ENCODE results near the gene UBLCP1. TPM values are rescaled to one million over a fixed set of nuclear protein-coding genes. Genes with fewer than 3 reads are reported as not detected.

Gene UBLCP1
- total and polyA plus RNA-seq, 2 of the 13 experiments (the other 11 are each of a cell fraction or from before 2014, with no cell fraction given), result 6.5 to 12.6 TPM

DNA sequence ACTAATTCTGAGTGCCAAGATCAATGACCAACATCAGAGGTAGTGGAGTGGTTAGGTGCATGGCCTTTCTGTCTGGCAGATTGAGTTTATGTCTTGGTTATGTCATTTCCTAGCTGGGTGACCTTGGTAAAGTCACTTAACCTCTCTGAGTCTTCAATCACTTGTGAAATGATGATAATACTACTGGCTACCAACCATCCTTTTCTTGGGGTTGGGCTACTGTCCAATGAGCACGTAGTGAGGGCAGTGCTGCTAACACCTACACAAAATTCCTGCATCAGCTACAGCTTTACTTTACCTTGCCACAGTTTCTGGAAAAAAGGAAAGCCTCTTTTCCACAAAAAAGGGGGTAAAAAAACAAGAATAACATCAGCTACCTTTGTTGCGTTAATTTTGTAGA, 54.8 kb downstream of the UBLCP1 start:
- no TSS peak for BruUV-seq (replicated peaks)

More for the DNA sequence above, 54.8 kb downstream of the UBLCP1 start:
- H3K27ac ChIP-seq (ENCODE audit: extremely low read length, insufficient read depth, low read length), result no peak overlapping the region
- no peaks in the 10 kb centered on the region for H3K79me2 ChIP-seq (ENCODE audit: insufficient read depth, low read length)
- FAIRE-seq (no peak), ATAC-seq (no peak), DNase-seq (ENCODE audit: low spot score) (no peak)
- in situ Hi-C loops (cut with HindIII; ENCODE audit: extremely low pct_ligation_motif_present, low pct_unique_long_range_greater_than_20kb), result loop anchor here (5.0 kb wide), 1 partner anchor 161 kb away; no protein-coding TSS in a partner anchor
- H3K4me1 ChIP-seq (ENCODE audit: insufficient read depth, low read length), result no peaks in the 10 kb centered on the region
- no peaks in the 10 kb centered on the region for H3K36me3 ChIP-seq (replicated peaks in 1 of 2; ENCODE audit: control insufficient read depth in 1 of 2, insufficient read depth in 2 of 2, low read length in 2 of 2)
- ChIA-PET CTCF (ENCODE audit: low intra/inter-chr PET ratio, low total read pairs) (interaction anchor here (2.9 kb wide), 1 partner anchor 161 kb away, joined by 27 read pairs; no protein-coding TSS in a partner anchor), POLR2A (no interaction called here)
- no peak overlapping the region for H2AFZ ChIP-seq (ENCODE audit: low read length)
- H3K4me2 ChIP-seq (ENCODE audit: low read depth, low read length), result no peak overlapping the region
- TF ChIP-seq ZNF12 (CRISPR knock-in tag; IDR thresholded peaks at IDR 0.05) (no peak), GABPA (IDR thresholded peaks at IDR 0.05; ENCODE audit: low read depth, low read length) (no peak), GABPA (CRISPR knock-in tag; IDR thresholded peaks at IDR 0.05; ENCODE audit: low read depth) (no peak), ZSCAN12 (CRISPR knock-in tag; IDR thresholded peaks at IDR 0.05) (no peak), NFIB (CRISPR knock-in tag; IDR thresholded peaks at IDR 0.05; ENCODE audit: borderline replicate concordance) (no peak), YEATS4 (CRISPR knock-in tag; IDR thresholded peaks at IDR 0.05; ENCODE audit: borderline replicate concordance) (no peak), FIP1L1 (IDR thresholded peaks at IDR 0.05; ENCODE audit: borderline replicate concordance, insufficient read depth, low read depth, low read length) (no peak), ZNF619 (CRISPR knock-in tag; IDR thresholded peaks at IDR 0.05) (no peak), ZMYM3 (CRISPR knock-in tag; IDR thresholded peaks at IDR 0.05) (no peak), TCF7 (IDR thresholded peaks at IDR 0.05; ENCODE audit: low read depth) (no peak), ZNF430 (CRISPR knock-in tag; IDR thresholded peaks at IDR 0.05) (no peak), TAF1 (CRISPR knock-in tag; IDR thresholded peaks at IDR 0.05) (no peak)
- TF ChIP-seq, protein P1, sequence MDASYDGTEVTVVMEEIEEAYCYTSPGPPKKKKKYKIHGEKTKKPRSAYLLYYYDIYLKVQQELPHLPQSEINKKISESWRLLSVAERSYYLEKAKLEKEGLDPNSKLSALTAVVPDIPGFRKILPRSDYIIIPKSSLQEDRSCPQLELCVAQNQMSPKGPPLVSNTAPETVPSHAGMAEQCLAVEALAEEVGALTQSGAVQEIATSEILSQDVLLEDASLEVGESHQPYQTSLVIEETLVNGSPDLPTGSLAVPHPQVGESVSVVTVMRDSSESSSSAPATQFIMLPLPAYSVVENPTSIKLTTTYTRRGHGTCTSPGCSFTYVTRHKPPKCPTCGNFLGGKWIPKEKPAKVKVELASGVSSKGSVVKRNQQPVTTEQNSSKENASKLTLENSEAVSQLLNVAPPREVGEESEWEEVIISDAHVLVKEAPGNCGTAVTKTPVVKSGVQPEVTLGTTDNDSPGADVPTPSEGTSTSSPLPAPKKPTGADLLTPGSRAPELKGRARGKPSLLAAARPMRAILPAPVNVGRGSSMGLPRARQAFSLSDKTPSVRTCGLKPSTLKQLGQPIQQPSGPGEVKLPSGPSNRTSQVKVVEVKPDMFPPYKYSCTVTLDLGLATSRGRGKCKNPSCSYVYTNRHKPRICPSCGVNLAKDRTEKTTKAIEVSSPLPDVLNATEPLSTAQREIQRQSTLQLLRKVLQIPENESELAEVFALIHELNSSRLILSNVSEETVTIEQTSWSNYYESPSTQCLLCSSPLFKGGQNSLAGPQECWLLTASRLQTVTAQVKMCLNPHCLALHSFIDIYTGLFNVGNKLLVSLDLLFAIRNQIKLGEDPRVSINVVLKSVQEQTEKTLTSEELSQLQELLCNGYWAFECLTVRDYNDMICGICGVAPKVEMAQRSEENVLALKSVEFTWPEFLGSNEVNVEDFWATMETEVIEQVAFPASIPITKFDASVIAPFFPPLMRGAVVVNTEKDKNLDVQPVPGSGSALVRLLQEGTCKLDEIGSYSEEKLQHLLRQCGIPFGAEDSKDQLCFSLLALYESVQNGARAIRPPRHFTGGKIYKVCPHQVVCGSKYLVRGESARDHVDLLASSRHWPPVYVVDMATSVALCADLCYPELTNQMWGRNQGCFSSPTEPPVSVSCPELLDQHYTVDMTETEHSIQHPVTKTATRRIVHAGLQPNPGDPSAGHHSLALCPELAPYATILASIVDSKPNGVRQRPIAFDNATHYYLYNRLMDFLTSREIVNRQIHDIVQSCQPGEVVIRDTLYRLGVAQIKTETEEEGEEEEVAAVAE (CRISPR knock-in tag; IDR thresholded peaks at IDR 0.05; ENCODE audit: borderline replicate concordance), result no peak
- TF ChIP-seq, protein P2, sequence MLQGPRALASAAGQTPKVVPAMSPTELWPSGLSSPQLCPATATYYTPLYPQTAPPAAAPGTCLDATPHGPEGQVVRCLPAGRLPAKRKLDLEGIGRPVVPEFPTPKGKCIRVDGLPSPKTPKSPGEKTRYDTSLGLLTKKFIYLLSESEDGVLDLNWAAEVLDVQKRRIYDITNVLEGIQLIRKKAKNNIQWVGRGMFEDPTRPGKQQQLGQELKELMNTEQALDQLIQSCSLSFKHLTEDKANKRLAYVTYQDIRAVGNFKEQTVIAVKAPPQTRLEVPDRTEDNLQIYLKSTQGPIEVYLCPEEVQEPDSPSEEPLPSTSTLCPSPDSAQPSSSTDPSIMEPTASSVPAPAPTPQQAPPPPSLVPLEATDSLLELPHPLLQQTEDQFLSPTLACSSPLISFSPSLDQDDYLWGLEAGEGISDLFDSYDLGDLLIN (CRISPR knock-in tag; IDR thresholded peaks at IDR 0.05; ENCODE audit: borderline replicate concordance), result no peak
- TF ChIP-seq, protein P3, sequence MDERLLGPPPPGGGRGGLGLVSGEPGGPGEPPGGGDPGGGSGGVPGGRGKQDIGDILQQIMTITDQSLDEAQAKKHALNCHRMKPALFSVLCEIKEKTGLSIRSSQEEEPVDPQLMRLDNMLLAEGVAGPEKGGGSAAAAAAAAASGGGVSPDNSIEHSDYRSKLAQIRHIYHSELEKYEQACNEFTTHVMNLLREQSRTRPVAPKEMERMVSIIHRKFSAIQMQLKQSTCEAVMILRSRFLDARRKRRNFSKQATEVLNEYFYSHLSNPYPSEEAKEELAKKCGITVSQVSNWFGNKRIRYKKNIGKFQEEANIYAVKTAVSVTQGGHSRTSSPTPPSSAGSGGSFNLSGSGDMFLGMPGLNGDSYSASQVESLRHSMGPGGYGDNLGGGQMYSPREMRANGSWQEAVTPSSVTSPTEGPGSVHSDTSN (CRISPR knock-in tag; IDR thresholded peaks at IDR 0.05), result no peak
- WGBS (ENCODE audit: low lambda C conversion rate), result 19% methylated on average over 2 of the region's 2 CpGs
- no peaks in the 10 kb centered on the region for H3K9me3 ChIP-seq (ENCODE audit: low read length)
- H3K27me3 ChIP-seq (ENCODE audit: control insufficient read depth in 1 of 2, insufficient read depth in 2 of 2, low read length in 2 of 2), result peaks cover 0 to 7% of the 10 kb centered on the region in 2 experiments; a peak in 2 of 5 replicates
- H3K4me3 ChIP-seq (replicated peaks in 1 of 3; ENCODE audit: insufficient read depth in 1 of 3, low read depth in 2 of 3, low read length in 3 of 3), result no peak overlapping the region
- intact Hi-C loops (cut with micrococcal nuclease; ENCODE audit: unreplicated experiment), result loop anchor here (2.0 kb wide), 1 partner anchor 31 kb away; no protein-coding TSS in a partner anchor
- no peaks in the 10 kb centered on the region for H4K20me1 ChIP-seq (ENCODE audit: insufficient read depth, low read length)
- H3K9ac ChIP-seq (ENCODE audit: insufficient read depth, low read depth, low read length), result no peak overlapping the region
